SHP77 treated with DMSO at 0.1 percent for 48 hours (cell line): ENCODE measurements around the gene PIEZO2.

Source experiments
- DNase-seq: peaks from one replicate; lab custom pipeline; 2025; lab: John Stamatoyannopoulos, UW

PIEZO2 gene

GRCh38 chr18:10739152-10739551 lies 410.2 kb downstream of the PIEZO2 start:
- DNase-seq = no peak

- no peak for DNase-seq
Observed at GRCh38 chr18:10736984-10737383, 412.4 kb downstream of the PIEZO2 start.

- DNase-seq = no peak
Observed at GRCh38 chr18:10732990-10733389, 416.4 kb downstream of the PIEZO2 start.

GRCh38 chr18:10727477-10727876 lies 421.9 kb downstream of the PIEZO2 start:
- no peak for DNase-seq

- DNase-seq = no peak
Observed at GRCh38 chr18:10726198-10727068, 422.9 kb downstream of the PIEZO2 start.

- no peak for DNase-seq
Observed at GRCh38 chr18:10724666-10725065, 424.7 kb downstream of the PIEZO2 start.

GRCh38 chr18:10723496-10723895 lies 425.9 kb downstream of the PIEZO2 start:
- DNase-seq = no peak

- DNase-seq = no peak
Observed at GRCh38 chr18:10718809-10719208, 430.6 kb downstream of the PIEZO2 start.

GRCh38 chr18:10715791-10716190 lies 433.6 kb downstream of the PIEZO2 start:
- no peak for DNase-seq

- no peak for DNase-seq
Observed at GRCh38 chr18:10713409-10713808, 436.0 kb downstream of the PIEZO2 start.

GRCh38 chr18:10707294-10707693 lies 442.1 kb downstream of the PIEZO2 start:
- DNase-seq = no peak

- no peak for DNase-seq
Observed at GRCh38 chr18:10705786-10706185, 443.6 kb downstream of the PIEZO2 start.

- DNase-seq = no peak
Observed at GRCh38 chr18:10705291-10705690, 444.1 kb downstream of the PIEZO2 start.

GRCh38 chr18:10702206-10702605 lies 447.2 kb downstream of the PIEZO2 start:
- no peak for DNase-seq

GRCh38 chr18:10690366-10690765 lies 459.0 kb downstream of the PIEZO2 start:
- DNase-seq = no peak

- no peak for DNase-seq
Observed at GRCh38 chr18:10690035-10690329, 459.4 kb downstream of the PIEZO2 start.

- no peak for DNase-seq
Observed at GRCh38 chr18:10689236-10690034, 459.9 kb downstream of the PIEZO2 start.

GRCh38 chr18:10688766-10689165 lies 460.6 kb downstream of the PIEZO2 start:
- no peak for DNase-seq

GRCh38 chr18:10687161-10687925 lies 462.0 kb downstream of the PIEZO2 start:
- no peak for DNase-seq

GRCh38 chr18:10686308-10686707 lies 463.1 kb downstream of the PIEZO2 start:
- no peak for DNase-seq

GRCh38 chr18:10685484-10685883 lies 463.9 kb downstream of the PIEZO2 start:
- no peak for DNase-seq

GRCh38 chr18:10682368-10682714 lies 467.0 kb downstream of the PIEZO2 start:
- DNase-seq = no peak
